ENCODE results near the gene SNAP23. TPM values are rescaled to one million over a fixed set of nuclear protein-coding genes. Genes with fewer than 3 reads are reported as not detected.

SNAP23 gene
- 125 and 140 TPM in 2 replicates for total RNA-seq

GRCh38 chr15:42495361-42496212 lies at the start of gene SNAP23:
Gene SNAP23, plus strand, starts transcription at chr15:42495634. Its CDS starts 16,213 bp downstream, at chr15:42511847.

GRCh38 chr15:42490671-42491538 lies 4.5 kb upstream of the SNAP23 start, which contains the start of gene ZNF106:
Gene ZNF106, minus strand, starts transcription at chr15:42491141. Its CDS starts 18,852 bp downstream, at chr15:42472289.

GRCh38 chr15:42548249-42549031 lies 53.0 kb downstream of the SNAP23 start, which contains the start of the genes HAUS2 and LRRC57:
Gene HAUS2, plus strand, starts transcription at chr15:42548838. Its CDS starts 35 bp downstream, at chr15:42548873.
Gene LRRC57, minus strand, starts transcription at chr15:42548793. Its CDS starts 359 bp downstream, at chr15:42548434.

GRCh38 chr15:42575188-42576039 lies 80.0 kb downstream of the SNAP23 start, which contains the start of gene STARD9:
Gene STARD9, plus strand, starts transcription at chr15:42575606. Its CDS starts 110 bp downstream, at chr15:42575716.

Other genes starting within 250 kb of the SNAP23 start
- 14.7 and 20.2 TPM in 2 replicates for gene GANC, start 222.4 kb upstream of the SNAP23 start, total RNA-seq
- 30.5 and 35.0 TPM in 2 replicates for gene TMEM87A, start 222.2 kb upstream of the SNAP23 start, total RNA-seq
- 0.54 and 0.67 TPM in 2 replicates for gene CAPN3, start 136.1 kb upstream of the SNAP23 start, total RNA-seq
- gene ZNF106, start 4.5 kb upstream of the SNAP23 start, total RNA-seq = 30.2 and 31.2 TPM in 2 replicates
- 18.1 and 18.7 TPM in 2 replicates for gene LRRC57, start 53.2 kb downstream of the SNAP23 start, total RNA-seq
- 63.6 and 81.9 TPM in 2 replicates for gene HAUS2, start 53.2 kb downstream of the SNAP23 start, total RNA-seq
- gene STARD9, start 80.0 kb downstream of the SNAP23 start, total RNA-seq = 4.7 and 5.5 TPM in 2 replicates
- 10.9 and 11.9 TPM in 2 replicates for gene CDAN1, start 241.5 kb downstream of the SNAP23 start, total RNA-seq

Data from mammary microvascular endothelial cell (primary cell).